RWPE2 (cell line): ENCODE data around the gene TACR2.

Experiments
- ATAC-seq: fragments of 200-7000 bp; cut with Tn5 transposase; 3 replicates; pipeline ENCODE4 v1.9.1; 2021; ENCODE audit warnings: low read depth
- DNase-seq: peaks from one replicate; pipeline ENCODE4 v3.0.0-alpha.2; 2020; ENCODE audit warnings: low spot score
- H3K27ac ChIP-seq: fragments of 450-650 bp; 2 replicates; pipeline ENCODE4 v1.5.1; 2017; ENCODE audit warnings: mild to moderate bottlenecking; ENCODE audit not compliant: poor library complexity, severe bottlenecking
- H3K27me3 ChIP-seq: fragments of 250-450 bp; sonication (Bioruptor Pico); 2 replicates; pipeline ENCODE4 v1.5.1; 2021; ENCODE audit warnings: mild to moderate bottlenecking, moderate library complexity; ENCODE audit not compliant: insufficient read depth, poor library complexity, severe bottlenecking
- H3K36me3 ChIP-seq: fragments of 250-450 bp; sonication (Bioruptor Pico); 2 replicates; pipeline ENCODE4 v1.5.1; 2020; ENCODE audit warnings: low read depth, mild to moderate bottlenecking, moderate library complexity
- H3K4me1 ChIP-seq: fragments of 250-450 bp; sonication (Bioruptor Pico); 2 replicates; pipeline ENCODE4 v1.5.1; 2021; ENCODE audit warnings: mild to moderate bottlenecking, moderate library complexity; ENCODE audit not compliant: insufficient read depth, poor library complexity, severe bottlenecking
- H3K4me3 ChIP-seq: fragments of 250-450 bp; sonication (Bioruptor Pico); 2 replicates; pipeline ENCODE4 v1.5.1; 2021; ENCODE audit warnings: mild to moderate bottlenecking, moderate library complexity; ENCODE audit not compliant: severe bottlenecking
- H3K9me3 ChIP-seq: fragments of 250-450 bp; sonication (Bioruptor Pico); 2 replicates; pipeline ENCODE4 v1.5.1; 2021; ENCODE audit warnings: mild to moderate bottlenecking, moderate library complexity; ENCODE audit not compliant: severe bottlenecking
- CTCF ChIP-seq: fragments of 450-650 bp; IDR thresholded peaks from one replicate; pipeline ENCODE4 v1.5.1; 2017; ENCODE audit warnings: mild to moderate bottlenecking, moderate library complexity; ENCODE audit not compliant: poor library complexity, severe bottlenecking

The TACR2 gene

DNA sequence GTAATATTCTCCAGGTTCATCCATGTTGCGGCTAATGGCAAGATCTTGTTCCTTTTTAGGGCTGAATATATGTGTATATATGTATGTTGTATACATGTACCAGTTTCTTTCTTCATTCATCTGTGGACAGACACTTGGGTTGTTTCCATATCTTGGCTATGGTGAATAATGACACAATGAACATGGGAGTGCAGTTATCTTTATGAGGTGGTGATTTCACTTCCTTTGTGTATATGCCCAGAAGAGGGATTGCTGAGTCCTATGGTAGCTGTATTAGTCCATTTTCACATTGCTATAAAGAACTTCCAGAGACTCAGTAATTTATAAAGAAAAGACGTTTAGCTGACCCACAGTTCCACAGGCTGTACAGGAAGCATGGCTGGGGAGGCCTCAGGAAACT, 17.5 kb upstream of the TACR2 start:
- H3K9me3 ChIP-seq: no peaks in the 10 kb centered on the region
- H3K36me3 ChIP-seq: no peaks in the 10 kb centered on the region
- no peak overlapping the region for H3K27ac ChIP-seq
- H3K4me1 ChIP-seq: peaks cover 17% of the 10 kb centered on the region
- no peak for DNase-seq
- TF ChIP-seq CTCF: no peak
- no peak overlapping the region for H3K4me3 ChIP-seq
- H3K27me3 ChIP-seq: no peaks in the 10 kb centered on the region
- no peak for ATAC-seq

DNA sequence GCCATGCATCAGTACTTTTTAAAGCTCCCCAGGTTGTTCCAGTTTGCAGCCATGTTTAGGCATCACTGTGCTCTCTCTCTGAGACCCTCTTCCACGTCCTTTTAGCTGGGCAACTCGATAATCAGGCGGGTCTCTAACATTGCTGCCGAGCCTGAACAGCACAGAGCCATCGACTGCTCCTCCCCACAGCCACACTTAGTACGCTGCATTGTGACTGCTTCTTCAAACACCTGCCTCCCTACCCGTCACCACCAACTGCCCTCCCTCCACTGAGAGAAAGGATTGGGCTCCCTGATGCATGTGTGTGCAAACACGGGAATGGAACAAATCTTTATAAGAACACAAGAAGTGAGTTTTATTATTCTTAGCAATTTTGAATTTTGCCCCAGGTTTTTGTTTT, 11.4 kb upstream of the TACR2 start:
- Histone ChIP-seq H3K36me3 (no peaks in the 10 kb centered on the region), H3K27ac (no peak overlapping the region), H3K4me1 (no peaks in the 10 kb centered on the region), H3K9me3 (no peaks in the 10 kb centered on the region), H3K4me3 (no peak overlapping the region), H3K27me3 (no peaks in the 10 kb centered on the region)
- no peak for DNase-seq
- TF ChIP-seq CTCF: no peak
- ATAC-seq: no peak

- Histone ChIP-seq H3K27ac (no peak overlapping the region), H3K9me3 (no peaks in the 10 kb centered on the region), H3K36me3 (no peaks in the 10 kb centered on the region), H3K4me1 (no peaks in the 10 kb centered on the region), H3K4me3 (no peak overlapping the region), H3K27me3 (no peaks in the 10 kb centered on the region)
- TF ChIP-seq CTCF: no peak
- DNase-seq (no peak), ATAC-seq (no peak)
These were observed 9.6 kb upstream of the TACR2 start for GRCh38 chr10:69426376-69426727.

GRCh38 chr10:69425511-69426298, 9.0 kb upstream of the TACR2 start:
- no peak overlapping the region for H3K27ac ChIP-seq
- peak; percentile 40; the same call in 1 of the 3 replicates for ATAC-seq
- no peak for DNase-seq
- no peaks in the 10 kb centered on the region for H3K27me3 ChIP-seq
- H3K4me3 ChIP-seq: no peak overlapping the region
- TF ChIP-seq CTCF: no peak
- no peaks in the 10 kb centered on the region for H3K9me3 ChIP-seq
- no peaks in the 10 kb centered on the region for H3K36me3 ChIP-seq
- H3K4me1 ChIP-seq: no peaks in the 10 kb centered on the region

GRCh38 chr10:69425041-69425440, 8.3 kb upstream of the TACR2 start:
- Histone ChIP-seq H3K27ac (no peak overlapping the region), H3K27me3 (no peaks in the 10 kb centered on the region), H3K36me3 (no peaks in the 10 kb centered on the region), H3K9me3 (no peaks in the 10 kb centered on the region), H3K4me3 (no peak overlapping the region), H3K4me1 (no peaks in the 10 kb centered on the region)
- ATAC-seq (no peak), DNase-seq (no peak)
- no peak for TF ChIP-seq CTCF
